ENCODE results near the gene KIF5C. TPM values are rescaled to one million over a fixed set of nuclear protein-coding genes. Genes with fewer than 3 reads are reported as not detected.
A peak's percentile ranks its signal among the peaks of the same experiment; 100 is the strongest.

Gene KIF5C
- total RNA-seq, 1 experiment from 2014 or later, result 5.4 TPM

- peak; percentile 32 for DNase-seq (ENCODE audit: low read depth)
Measured at GRCh38 chr2:149040451-149040850, 165.4 kb downstream of the KIF5C start.

GRCh38 chr2:149041482-149041881 is 166.5 kb downstream of the KIF5C start:
- no peak for DNase-seq (ENCODE audit: low read depth)

- no peak for DNase-seq (ENCODE audit: low read depth)
Measured at GRCh38 chr2:149042881-149043280, 167.9 kb downstream of the KIF5C start.

GRCh38 chr2:149044500-149044899 is 169.5 kb downstream of the KIF5C start:
- no peak for DNase-seq (ENCODE audit: low read depth)

DNA sequence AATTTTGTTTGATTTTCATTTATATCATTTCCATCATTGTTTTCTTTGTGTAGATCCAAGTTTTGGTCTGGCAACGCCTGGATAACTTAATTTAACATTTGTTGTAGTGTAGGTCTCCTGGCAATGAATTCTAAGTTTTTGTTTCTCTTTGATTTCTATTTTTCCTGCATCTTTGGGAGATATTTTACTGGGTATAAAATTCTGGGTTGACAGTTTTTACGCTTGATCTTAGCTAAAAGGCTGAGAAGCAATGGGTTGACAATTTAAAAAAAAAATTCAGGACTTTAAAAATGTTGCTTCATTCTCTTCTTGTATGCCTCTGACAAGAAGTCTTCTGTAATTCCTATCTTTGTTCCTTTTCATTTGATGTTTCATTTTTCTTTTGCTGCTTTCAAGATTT is 172.1 kb downstream of the KIF5C start:
- DNase-seq (ENCODE audit: low read depth), result no peak

DNA sequence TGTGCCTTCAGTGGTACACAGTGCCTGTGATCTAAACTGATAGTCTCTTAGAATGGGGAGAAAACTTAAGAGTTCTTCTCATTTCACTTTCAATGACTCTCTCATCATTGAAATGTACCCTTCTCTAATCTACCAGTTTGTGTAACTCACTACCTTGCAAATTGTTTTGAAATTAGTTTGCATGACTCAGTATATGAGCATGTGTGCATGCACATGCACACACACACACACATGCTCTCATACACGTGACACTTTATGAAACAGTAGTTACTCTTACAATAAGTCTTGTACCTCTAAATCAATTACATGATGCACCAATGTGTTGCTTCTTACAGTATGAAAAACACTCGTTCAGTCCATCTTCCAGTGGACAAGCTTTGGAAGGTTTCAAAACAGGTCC is 174.1 kb downstream of the KIF5C start:
- peak; percentile 72 for DNase-seq (ENCODE audit: low read depth)

- DNase-seq (ENCODE audit: low read depth), result no peak
Measured at GRCh38 chr2:149050188-149050587, 175.2 kb downstream of the KIF5C start.

DNA sequence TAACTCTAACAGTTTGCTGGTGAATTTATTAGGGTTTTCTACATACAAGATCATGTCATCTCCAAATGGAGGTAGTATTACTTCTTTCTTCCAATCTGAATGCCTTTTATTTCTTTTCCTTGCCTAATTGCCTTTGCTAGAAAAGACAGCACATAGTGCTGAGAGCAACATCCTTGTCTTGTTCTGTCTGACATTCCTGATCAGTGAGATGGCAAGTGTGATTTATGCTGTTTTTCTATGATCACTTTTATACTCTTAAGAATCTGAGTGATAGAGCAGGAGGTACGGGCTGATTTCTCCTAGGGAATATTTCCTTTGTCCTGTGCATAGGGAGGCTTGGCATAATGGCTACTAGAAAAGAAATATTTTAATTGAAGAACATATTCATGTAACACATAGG is 180.7 kb downstream of the KIF5C start:
- peak; percentile 32 for DNase-seq (ENCODE audit: low read depth)

GRCh38 chr2:149056541-149057255 is 181.7 kb downstream of the KIF5C start:
- DNase-seq (ENCODE audit: low read depth), result no peak

DNA sequence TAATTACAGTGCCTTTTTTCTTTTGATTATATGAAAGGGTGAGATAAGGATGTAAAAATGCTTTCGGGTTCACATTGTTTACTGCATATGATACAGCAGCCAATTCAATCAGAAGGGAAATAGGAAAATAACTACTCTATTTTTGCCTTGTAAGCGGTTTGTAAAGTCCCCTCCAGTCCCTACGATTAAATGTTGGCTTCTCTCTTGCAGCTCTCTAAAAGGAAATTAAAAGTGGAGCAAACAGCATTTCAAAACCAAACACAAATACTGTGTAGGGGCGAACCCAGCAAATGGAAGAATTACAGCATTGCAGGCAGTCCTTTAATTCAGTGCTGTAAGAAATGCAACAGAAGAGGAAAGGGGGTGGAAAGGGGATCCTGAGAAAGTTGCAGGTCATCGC is 182.4 kb downstream of the KIF5C start:
- no peak for DNase-seq (ENCODE audit: low read depth)

GRCh38 chr2:149058936-149059335 is 183.9 kb downstream of the KIF5C start:
- DNase-seq (ENCODE audit: low read depth), result peak; percentile 20

DNA sequence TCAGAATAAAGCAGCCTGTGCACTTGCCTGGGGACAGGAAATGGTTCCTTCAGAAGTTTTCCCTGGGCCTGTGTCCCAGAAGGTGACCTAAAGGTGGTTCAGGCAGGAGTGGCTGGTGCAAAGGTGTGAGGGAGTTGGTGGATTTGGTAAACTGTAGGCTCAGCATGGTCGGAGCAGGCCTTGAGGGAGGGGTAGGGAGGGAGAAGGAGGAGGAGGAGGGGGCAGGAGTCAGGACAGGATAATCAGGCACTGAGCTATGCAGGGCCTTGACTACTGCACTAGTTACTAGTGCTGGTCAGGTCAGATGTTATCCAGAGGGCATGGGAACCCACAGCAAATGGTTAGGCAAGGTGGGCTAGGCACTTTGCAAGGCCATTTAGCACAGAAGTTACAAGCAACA is 184.8 kb downstream of the KIF5C start:
- no peak for DNase-seq (ENCODE audit: low read depth)

GRCh38 chr2:149061133-149061745 is 186.2 kb downstream of the KIF5C start:
- DNase-seq (ENCODE audit: low read depth), result no peak

GRCh38 chr2:149062531-149062930 is 187.5 kb downstream of the KIF5C start:
- no peak for DNase-seq (ENCODE audit: low read depth)

GRCh38 chr2:149063177-149063576 is 188.2 kb downstream of the KIF5C start:
- no peak for DNase-seq (ENCODE audit: low read depth)

DNA sequence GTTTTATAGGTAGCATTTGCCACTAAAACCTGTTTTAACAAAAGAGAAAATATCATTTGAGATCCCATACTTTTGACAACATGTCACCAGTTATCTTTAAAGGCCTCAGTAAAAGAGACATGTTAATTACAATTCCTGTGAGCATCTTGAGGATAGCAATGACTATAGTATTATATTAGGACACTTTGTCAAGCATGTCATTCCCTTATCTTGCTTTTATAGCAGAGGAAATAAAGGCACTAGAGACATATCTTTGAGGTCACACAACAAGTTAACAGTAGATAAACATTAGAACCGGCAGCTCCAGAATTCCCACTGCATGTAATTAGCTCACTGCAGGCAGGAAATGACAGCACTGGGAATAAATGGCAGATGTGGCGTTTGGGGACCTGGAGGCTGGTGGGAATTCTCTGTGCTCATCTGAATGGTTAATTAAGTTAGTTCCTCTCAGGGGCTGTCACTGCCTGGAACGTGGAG is 189.4 kb downstream of the KIF5C start:
- DNase-seq (ENCODE audit: low read depth), result peak; percentile 41

GRCh38 chr2:149064856-149065630 is 190.0 kb downstream of the KIF5C start:
- DNase-seq (ENCODE audit: low read depth), result peak; percentile 39

GRCh38 chr2:149068225-149068995 is 193.4 kb downstream of the KIF5C start:
- no peak for DNase-seq (ENCODE audit: low read depth)

DNA sequence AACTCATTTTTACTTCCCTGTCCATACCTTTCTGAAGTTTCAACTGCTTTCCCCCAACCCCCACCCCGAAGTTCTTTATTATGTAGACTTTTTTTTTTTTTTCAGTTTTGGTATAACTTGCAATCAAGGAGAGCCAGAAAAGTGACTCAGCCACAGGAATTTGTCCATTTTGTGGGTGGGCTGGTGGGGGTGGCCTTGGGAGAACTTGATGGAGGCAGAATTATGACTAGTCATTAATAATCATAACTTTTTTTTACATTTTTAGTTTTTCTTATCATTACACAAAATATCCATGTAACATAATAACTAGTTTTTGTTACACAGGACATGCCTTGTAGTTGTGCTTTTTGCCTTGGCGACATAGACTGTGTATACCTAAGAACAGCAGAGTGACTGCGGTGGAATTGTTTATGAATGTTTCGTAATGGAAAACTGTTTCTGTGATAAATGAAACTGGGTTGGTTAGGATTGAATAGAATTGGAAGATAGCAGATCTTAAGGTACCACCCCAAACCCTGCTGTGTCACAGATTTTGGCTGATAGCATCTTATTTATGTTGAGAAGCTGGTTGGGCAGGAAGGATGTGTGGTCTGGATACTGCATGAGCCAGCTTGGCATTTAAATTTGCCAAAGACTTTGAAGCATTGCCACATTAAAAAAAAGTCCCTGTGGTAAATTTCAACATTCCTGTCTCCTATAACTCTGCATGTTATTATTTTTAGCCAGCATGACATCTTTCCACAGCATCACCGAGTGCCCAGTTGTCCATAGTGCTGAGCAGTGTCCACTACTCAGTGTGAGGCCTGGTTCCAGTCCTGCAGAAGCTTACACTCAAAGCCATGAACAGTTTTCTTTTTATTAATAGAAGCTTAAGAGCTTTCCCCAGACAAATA is 194.2 kb downstream of the KIF5C start:
- DNase-seq (ENCODE audit: low read depth), result peak; percentile 97

DNA sequence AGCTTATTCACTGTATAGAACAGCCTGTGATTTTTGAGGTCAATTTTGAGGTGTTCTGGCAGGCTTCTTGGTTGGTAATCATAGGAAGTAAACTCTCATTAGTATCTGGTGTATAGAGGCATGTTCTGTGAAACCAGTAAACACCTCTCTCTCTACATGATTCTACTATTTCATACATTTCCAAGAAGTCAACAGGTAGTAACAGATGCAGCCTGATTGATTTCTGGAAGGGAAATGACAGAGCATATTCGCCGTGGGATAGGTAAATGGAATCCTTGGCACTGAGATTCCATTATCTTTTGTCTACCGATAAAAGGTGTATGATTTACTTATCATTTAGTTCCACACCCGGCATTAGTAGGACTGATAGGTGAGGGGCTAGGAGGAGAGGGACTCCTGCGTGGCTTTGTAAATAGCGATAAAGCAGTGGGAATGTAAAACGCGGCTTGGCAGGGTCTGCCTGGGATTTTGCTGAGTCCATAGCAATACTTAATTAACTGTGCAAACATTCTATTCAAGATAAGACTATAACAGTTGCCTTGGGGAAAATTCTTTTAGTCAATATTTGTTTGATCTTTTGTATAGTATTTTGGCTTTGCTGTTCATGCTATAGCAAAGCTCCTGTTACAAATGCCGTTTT is 195.8 kb downstream of the KIF5C start:
- DNase-seq (ENCODE audit: low read depth), result no peak

Data from HT1080 (cell line).